ENCODE measurements around the gene KLK11. TPM values are rescaled to one million over a fixed set of nuclear protein-coding genes. Genes with fewer than 3 reads are reported as not detected.

KLK11 gene
- polyA plus RNA-seq, 1 experiment, result not detected

GRCh38 chr19:51006406-51006805 is 20.0 kb downstream of the KLK11 start:
- no peak for TF ChIP-seq CTCF (IDR thresholded peaks at IDR 0.05; ENCODE audit: insufficient read depth, low read depth, low read length)
- no peak for DNase-seq (ENCODE audit: low read depth)
- H3K36me3 ChIP-seq (ENCODE audit: control insufficient read depth, insufficient read depth, low read length), result no peaks in the 10 kb centered on the region
- no peaks in the 10 kb centered on the region for H3K27me3 ChIP-seq (ENCODE audit: control insufficient read depth, insufficient read depth, low read length)
- ChIA-PET CTCF (no interaction called here), POLR2A (no interaction called here)
- H3K4me3 ChIP-seq (ENCODE audit: low read depth, low read length), result no peak overlapping the region

GRCh38 chr19:51005248-51005647 is 21.2 kb downstream of the KLK11 start:
- TF ChIP-seq CTCF (IDR thresholded peaks at IDR 0.05; ENCODE audit: insufficient read depth, low read depth, low read length), result no peak
- Histone ChIP-seq H3K27me3 (ENCODE audit: control insufficient read depth, insufficient read depth, low read length) (no peaks in the 10 kb centered on the region), H3K36me3 (ENCODE audit: control insufficient read depth, insufficient read depth, low read length) (no peaks in the 10 kb centered on the region), H3K4me3 (ENCODE audit: low read depth, low read length) (no peak overlapping the region)
- no peak for DNase-seq (ENCODE audit: low read depth)
- ChIA-PET CTCF (no interaction called here), POLR2A (no interaction called here)

- no peak for DNase-seq (ENCODE audit: low read depth)
- POLR2A ChIA-PET, result no interaction called here
- Histone ChIP-seq H3K4me3 (ENCODE audit: low read depth, low read length) (no peak overlapping the region), H3K27me3 (ENCODE audit: control insufficient read depth, insufficient read depth, low read length) (no peaks in the 10 kb centered on the region), H3K36me3 (ENCODE audit: control insufficient read depth, insufficient read depth, low read length) (no peaks in the 10 kb centered on the region)
- CTCF ChIA-PET, result no interaction called here
- no peak for TF ChIP-seq CTCF (IDR thresholded peaks at IDR 0.05; ENCODE audit: insufficient read depth, low read depth, low read length)
Measured at GRCh38 chr19:51003316-51003715, 23.1 kb downstream of the KLK11 start.

- ChIA-PET POLR2A (no interaction called here), CTCF (no interaction called here)
- no peak for DNase-seq (ENCODE audit: low read depth)
- no peaks in the 10 kb centered on the region for H3K36me3 ChIP-seq (ENCODE audit: control insufficient read depth, insufficient read depth, low read length)
- no peaks in the 10 kb centered on the region for H3K27me3 ChIP-seq (ENCODE audit: control insufficient read depth, insufficient read depth, low read length)
- no peak overlapping the region for H3K4me3 ChIP-seq (ENCODE audit: low read depth, low read length)
- no peak for TF ChIP-seq CTCF (IDR thresholded peaks at IDR 0.05; ENCODE audit: insufficient read depth, low read depth, low read length)
Measured at GRCh38 chr19:51002542-51003311, 23.7 kb downstream of the KLK11 start.

- CTCF ChIA-PET, result no interaction called here
- no peak for TF ChIP-seq CTCF (IDR thresholded peaks at IDR 0.05; ENCODE audit: insufficient read depth, low read depth, low read length)
- no peak for DNase-seq (ENCODE audit: low read depth)
- H3K27me3 ChIP-seq (ENCODE audit: control insufficient read depth, insufficient read depth, low read length), result no peaks in the 10 kb centered on the region
- H3K36me3 ChIP-seq (ENCODE audit: control insufficient read depth, insufficient read depth, low read length), result no peaks in the 10 kb centered on the region
- POLR2A ChIA-PET, result no interaction called here
- H3K4me3 ChIP-seq (ENCODE audit: low read depth, low read length), result no peak overlapping the region
Measured at GRCh38 chr19:51002089-51002532, 24.3 kb downstream of the KLK11 start.

Measured in BJ (cell line).